DND-41 (cell line): ENCODE results near the gene GFOD1.

ENCODE experiments used
- CTCF ChIP-seq: IDR thresholded peaks from 2 replicates; pipeline ENCODE4 v1.5.1; 2012; ENCODE audit warnings: borderline replicate concordance, low read length, moderate library complexity, mild to moderate bottlenecking; ENCODE audit not compliant: poor library complexity, severe bottlenecking; ENCODE audit errors: extremely low read depth
- EZH2 ChIP-seq: IDR thresholded peaks from 3 replicates; pipeline ENCODE4 v1.6.1; 2012; ENCODE audit warnings: borderline replicate concordance, low read depth, mild to moderate bottlenecking, moderate library complexity, low read length, inconsistent platforms; ENCODE audit not compliant: severe bottlenecking

- TF ChIP-seq EZH2 = no peak
- TF ChIP-seq CTCF = no peak
Observed at GRCh38 chr6:13368079-13368730, 119.2 kb downstream of the GFOD1 start.
